HG03108 (cell line): ENCODE measurements around the gene HAPSTR1.
"Not testable (repeated sequence)": the region's sequence is repeated elsewhere in the genome, so short reads cannot be mapped to it uniquely, and the experiment has no call there.

Experiments used
- ATAC-seq: cut with Tn5 transposase; IDR thresholded peaks from one replicate; pipeline ENCODE4 v1.9.1; 2021; ENCODE audit warnings: moderate library complexity; ENCODE audit not compliant: unreplicated experiment

The HAPSTR1 gene, protein sequence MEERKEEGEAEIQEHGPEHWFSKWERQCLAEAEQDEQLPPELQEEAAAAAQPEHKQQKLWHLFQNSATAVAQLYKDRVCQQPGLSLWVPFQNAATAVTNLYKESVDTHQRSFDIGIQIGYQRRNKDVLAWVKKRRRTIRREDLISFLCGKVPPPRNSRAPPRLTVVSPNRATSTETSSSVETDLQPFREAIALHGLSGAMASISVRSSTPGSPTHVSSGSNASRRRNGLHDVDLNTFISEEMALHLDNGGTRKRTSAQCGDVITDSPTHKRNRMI

DNA sequence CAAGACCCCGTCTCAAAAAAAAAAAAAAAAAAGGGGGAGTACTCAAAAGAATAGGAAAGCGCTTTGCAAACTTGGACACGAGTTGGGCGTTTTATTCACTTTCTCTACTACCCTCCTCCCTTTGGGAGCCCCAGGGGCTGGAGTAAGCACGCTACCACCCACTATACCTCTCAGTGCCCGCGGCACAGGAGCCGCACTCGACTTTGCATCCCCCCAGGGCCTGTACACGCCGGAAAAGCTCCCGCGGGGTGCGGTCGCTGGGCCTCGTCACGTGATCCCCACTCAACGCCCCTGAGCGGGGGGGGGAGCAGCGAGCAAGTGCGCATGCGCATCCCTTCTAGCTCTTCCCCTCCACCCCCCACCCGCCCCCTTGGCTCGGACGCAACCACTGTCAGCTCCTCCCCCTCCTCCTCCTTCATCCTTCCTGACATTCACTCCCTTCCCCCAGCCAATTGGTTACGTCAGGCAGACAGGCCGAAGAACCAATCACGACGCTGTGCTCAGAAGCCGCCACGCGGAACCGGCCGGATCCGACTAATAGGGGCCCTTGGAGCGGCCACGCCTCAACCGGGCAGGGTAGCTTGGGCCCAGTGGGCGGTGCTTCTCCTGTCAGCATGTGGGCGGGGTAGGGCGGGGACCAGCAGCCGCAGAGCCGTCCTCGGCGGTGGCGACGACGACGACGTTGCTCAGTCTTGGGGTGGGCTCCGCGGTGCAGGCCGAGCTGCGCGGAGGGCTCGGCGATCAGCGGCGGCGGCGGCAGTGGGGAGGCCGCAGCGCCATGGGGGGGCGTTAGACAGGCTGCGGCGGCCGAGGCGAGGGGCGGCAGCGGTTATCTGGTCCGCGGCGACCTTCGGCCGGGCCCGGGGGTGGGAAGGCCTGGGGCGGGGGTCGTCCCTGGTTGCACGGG is at the start of gene HAPSTR1:
Gene HAPSTR1 (plus strand): TSS at position 685 of the 907 bp plus-strand sequence. CDS start 401 bp downstream, outside the sequence.
- peak; percentile 83 for ATAC-seq

DNA sequence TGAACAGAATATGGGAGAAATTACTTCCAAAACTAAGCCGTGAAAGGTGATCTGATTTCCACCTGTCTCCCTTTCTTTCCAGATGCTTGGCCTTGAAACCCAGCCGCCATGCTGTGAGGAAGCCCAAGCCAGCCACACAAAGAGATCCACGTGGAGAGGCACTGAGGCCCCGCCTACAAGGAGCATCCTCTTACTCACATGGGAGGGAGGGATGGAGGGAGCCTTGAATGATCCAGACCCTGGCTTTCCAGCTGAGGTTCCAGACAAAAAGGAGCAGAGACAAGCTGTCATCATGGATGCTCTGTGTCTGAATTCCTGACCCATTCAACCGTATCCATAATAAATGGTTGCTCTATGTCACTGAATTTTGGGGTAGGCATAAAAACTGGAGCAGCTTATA is 48.9 kb upstream of the HAPSTR1 start:
- no peak for ATAC-seq

DNA sequence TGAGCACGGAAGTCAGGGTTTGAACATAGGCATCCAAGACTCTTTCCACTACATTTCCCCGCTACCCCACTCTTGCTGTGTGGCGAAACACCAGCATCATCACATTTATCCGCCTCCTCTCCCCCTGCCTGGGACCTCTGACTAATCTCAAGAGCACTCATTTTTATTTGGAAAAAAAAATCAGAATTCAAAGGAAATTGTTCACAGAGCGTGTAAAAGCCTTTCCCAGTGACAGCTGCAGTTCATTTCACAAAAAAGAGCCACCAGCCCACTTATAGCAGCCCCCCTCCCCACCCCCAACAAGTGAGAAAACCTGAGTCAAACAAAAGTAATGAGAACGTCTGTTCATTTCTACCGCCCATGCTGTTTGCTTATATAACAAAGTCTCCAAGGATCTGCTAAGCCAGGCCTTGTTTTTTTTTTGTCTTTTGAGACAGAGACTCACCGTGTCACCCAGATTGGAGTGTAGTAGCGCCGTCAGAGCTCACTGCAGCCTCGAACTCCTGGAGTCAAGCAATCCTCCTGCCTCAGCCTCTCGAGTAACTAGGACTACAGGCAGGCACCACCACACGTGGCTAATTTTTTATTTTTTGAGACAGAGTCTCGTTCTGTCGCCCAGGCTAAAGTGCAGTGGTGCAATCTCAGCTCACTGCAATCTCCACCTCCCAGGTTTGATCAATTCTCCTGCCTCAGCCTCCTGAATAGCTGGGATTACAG is 48.3 kb upstream of the HAPSTR1 start:
- no peak for ATAC-seq

DNA sequence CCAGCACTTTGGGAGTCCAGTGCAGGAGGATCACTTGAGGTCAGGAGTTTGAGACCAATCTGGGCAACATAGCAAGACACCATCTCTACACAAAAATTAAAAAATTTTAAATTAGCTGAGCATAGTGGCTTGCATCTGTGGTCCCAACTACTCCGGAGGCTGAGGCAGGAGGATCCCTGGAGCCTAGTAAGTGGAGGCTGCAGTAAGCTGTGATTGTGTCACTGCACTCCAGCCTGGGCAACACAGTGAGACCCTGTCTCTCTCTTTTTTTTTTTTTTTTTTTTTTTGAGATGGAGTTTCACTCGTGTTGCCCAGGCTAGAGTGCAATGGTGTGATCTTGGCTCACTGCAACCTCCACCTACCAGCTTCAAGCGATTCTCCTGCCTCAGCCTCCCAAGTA is 45.9 kb upstream of the HAPSTR1 start:
- ATAC-seq, result not testable (repeated sequence)

DNA sequence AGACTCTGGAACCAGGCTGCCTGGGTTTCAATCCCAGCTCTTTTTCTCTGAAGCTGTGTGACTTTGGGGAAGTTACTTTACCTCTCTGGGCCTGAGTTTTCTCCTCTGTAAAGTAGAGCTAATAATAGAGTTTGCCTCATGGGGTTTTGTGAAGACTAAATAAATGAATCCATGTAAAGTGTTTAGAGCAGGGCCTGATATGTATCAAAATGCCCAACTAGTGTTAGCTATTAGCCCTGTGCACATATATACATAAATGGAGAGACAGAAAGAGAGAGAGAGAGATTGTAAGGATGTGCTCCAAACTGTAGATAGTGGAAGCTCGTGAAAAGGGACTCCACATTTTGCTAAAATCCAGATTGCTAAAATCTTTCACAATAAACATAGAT is 44.8 kb upstream of the HAPSTR1 start:
- no peak for ATAC-seq

DNA sequence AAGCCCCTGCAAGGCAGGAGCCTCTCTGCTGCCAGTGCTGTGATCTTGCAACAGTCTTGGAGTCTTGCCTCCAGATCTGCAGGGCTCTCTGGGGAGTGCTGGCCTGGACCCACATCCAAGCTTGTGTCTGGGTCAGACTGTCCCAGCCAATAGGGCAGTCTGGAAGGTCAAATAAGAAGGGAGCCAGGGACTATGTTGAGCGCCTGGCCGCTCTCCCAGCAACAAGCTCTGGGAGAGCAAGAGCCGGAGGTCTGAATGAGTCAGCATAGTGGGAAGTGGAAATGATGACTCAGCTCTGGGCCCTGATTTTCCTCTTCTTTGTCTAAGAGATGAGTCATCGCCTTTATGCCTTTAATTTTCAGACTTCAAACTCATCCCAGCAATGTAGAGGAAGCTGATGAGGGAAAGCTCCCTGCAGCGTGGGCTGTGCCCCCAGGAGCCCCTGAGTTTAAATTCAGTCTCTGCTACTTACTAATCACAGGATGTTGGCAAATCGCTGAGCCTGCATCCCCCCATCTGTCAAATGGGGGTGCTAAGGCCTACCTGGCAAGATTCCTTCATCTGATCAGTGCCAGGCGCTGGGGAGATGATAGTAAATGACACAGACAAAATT is 43.6 kb upstream of the HAPSTR1 start:
- peak; percentile 60 for ATAC-seq

DNA sequence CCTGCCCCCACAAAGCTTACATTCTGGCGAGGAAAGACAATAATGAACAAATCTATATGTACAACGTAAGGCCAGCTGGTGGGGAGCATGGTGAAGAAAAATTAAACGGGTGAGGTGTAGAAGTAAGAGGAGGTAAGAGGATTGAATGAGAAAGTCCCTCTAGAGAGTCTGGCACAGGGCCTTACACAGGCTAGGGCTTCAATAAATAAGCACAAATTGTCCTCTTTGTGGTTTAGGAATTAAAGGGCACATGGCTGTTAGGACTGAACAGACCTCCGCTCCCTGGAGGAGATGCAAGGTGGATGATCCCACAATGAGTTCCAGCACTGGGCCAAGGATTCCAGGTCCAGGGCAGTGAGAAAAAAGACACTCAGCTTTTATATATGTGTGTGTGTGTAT is 43.1 kb upstream of the HAPSTR1 start:
- no peak for ATAC-seq

DNA sequence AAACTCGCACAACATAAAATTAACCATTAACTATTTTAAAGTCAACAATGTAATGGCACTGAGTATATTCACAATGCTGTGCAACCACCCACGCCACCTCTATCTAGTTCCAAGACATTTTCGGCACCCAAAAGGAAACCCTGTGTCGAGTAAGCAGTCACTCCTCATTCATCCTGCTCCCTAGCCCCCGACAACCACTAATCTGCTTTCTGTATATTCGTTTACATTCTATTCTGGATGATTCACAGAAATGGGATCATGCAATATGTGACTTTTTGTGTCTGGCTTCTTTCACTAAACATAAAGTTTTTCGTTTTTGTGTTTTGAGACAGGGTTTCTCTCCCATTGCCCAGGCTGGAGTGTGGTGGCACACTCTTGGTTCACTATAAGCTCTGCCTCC is 42.2 kb upstream of the HAPSTR1 start:
- no peak for ATAC-seq

DNA sequence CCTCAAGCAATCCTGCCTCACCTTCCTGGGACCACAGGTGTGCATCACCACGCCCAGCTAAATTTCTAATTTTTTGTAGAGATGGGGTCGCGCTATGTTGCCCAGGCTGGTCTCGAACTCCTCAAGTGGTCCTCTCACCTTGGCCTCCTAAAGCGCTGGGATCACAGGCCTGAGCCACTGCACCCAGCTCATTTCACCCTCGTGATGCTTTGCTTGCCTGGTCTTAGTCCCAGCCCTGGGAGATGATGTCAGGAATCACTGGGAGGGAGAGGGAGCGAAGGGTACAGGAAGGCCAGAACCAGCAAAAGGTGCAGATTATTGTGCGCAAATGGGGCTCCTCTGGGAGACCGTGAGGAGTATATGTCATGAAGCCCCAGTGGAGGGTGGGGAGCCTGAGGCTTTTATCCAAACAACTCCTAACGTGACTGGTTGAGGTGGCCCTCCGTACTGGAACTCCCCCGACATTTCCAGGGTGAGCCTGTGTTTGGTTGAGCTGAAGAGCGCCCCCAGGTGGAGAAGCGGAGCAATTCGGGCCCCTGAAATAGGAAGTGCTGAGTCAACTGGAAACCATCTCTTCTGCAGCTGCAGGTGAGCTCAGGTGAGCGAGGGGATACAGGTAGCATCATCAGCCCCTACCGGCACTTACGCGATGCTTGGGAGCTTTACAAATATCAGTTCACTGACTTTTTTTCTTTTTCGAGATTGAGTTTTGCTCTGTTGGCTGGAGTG is 41.2 kb upstream of the HAPSTR1 start:
- ATAC-seq, result no peak

DNA sequence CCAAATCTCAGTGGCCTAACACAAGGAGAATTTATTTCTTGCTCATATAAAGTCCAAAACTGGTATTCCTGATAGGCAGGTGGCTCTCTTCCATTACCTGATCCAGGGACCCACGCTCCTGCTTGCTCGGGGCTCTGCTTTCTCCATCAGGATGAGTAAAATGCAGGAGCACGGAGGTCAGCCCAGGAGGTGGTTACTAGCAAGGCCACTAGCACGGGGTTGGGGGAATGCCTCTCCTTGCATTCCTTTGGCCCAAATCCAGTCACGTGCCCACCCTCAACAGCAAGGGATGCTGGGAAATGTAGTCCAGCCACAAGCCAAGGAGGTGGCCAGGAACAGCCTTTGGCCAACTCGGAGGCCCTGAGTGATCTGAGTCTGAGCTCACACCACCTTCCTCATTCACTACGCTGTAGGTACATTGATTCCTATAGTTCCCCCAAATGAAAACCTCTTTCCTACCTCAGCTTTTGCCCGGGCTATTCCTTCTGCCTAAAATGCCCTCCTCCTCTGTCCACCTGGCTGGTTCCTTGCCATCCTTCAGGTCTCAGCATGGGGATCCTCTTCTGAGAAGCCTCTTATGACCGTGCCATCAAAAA is 38.3 kb upstream of the HAPSTR1 start:
- no peak for ATAC-seq

DNA sequence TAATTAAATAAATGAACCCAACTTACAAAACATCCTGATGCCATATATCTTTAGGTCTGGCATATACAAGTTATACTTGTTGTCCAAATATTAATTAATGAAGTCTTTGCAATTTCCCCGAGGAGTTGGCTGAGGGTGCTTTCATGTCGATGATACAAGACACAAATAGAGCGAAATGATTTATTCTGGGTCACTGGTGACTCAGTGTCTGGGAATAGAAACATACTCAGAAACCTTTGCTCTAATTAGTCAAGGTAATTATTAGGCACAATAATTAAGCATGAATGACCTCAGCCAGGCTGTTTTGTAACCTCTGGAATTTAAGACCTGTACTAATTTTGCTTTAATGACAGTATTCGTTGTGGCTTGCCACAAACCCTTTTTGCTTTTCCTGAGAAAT is 37.0 kb upstream of the HAPSTR1 start:
- ATAC-seq, result no peak

DNA sequence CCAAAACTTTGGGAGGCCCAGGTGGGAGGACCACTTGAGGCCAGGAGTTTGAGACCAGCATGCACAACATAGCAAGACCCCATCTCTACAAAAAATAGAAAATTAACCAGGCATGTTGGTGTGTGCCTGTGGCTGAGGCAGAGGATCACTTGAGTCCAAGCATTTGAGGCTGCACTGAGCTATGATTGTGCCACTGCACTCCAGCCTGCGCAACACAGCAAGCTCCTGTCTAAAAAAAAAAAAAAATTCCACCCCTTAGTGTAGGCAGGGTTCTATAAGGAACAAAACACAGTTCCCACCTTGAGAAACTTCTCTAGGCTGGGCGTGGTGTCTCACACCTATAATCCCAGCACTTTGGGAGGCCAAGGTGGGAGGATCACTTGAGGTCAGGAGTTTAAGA is 36.3 kb upstream of the HAPSTR1 start:
- no peak for ATAC-seq

DNA sequence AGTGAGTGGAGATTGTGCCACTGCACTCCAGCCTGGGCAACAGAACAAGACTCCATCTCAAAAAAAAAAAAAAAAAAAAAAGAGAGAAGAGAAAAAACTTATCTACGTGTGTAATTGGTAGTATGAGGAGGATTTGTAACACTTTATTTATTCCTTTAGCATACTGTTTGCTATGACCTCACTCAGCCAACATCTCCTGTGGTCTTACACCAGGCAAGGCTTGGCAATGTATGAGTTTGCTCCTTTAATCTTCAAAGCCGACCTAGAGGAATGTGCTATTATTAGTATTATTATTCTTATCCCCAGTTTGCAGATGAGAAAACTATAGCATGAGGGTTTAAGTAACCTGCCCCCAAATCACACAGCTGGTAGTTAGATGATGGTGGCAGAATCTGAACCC is 35.8 kb upstream of the HAPSTR1 start:
- ATAC-seq, result no peak

DNA sequence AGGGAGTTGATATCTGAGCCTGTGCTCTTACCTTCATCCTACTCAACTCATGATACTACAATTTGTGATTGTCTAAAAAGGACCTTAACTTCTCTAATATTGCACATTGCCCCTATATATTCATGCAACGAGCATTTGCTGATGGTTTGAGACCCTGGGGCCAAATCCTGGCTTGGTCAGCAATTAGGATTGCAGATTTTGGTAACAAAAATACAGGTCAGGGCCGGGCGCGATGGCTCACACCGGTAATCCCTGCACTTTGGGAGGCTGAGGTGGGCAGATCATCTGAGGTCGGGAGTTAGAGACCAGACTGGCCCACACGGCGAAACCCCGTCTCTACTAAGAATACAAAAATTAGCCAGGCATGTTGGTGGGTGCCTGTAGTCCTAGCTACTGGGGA is 35.4 kb upstream of the HAPSTR1 start:
- no peak for ATAC-seq

DNA sequence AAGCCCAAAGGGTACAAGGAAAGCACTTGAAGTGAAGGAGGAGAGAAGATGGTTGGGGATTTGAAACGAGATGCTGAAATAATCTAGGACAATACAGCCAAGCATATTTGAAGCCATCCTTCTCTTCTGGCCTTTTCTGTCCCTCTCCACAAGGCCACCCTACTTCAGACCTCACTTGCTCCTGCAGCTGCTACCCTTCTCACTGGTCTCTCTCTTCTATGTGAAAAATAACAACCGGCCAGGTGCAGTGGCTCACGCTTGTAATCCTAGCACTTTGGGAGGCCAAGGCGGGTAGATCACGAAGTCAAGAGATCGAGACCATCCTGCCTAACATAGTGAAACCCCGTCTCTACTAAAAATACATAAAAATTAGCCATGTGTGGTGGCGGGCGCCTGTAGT is 33.2 kb upstream of the HAPSTR1 start:
- ATAC-seq, result no peak

DNA sequence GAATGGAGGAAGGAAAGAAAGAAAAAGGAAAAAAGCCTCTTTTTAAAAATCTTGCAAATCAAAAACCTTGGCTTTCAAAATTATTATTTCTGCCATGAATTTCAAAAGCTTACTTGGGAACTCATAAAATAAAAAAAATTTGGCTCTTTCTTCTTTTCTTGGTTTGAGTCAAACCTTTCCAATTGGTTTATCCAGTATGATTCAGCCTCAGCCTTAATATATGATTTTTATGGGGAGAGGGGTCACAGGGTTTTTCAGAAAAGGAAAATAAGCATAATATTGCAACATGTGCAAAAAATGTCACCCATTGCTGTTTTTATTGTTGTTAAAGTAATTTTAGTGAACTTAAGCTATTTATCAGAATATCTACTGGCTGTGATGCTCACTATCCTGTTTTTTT is 31.2 kb upstream of the HAPSTR1 start:
- no peak for ATAC-seq

DNA sequence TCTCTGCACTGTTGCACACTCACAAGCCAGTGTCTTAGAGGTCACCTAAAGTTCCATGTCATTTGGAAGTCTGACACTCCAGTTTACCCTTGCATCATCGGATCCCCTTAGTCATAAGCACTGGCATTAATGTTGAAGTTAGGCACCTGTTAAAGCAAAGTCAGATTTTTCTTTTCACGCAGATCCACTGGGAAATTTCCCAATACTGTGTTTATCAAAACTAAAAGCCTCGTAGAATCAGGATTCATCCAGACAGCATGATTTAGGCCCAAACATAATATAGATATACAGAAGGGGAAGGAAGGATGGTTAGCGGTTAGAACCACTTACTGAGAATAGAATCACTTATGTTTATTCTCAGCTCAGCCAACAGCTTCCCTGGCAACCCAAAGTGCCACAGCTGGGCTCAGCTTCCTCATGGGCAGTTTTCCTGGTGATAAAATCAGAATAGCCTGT is 30.1 kb upstream of the HAPSTR1 start:
- peak; percentile 67 for ATAC-seq

DNA sequence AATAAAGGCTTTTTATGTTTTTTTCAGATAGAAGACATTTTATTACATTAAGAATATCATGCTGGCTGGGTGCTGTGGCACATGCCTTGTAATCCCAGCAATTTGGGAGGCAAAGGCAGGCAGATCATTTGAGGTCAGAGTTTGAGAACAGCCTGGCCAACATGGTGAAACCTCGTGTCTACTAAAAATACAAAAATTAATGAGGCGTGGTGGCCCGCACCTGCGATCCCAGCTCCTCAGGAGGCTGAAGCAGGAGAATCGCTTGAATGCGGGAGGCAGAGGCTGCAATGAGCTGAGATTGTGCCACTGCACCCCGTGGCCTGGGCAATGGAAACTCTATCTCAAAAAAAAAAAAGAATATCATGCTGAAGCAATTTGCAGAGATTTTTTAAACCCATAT is 29.1 kb upstream of the HAPSTR1 start:
- no peak for ATAC-seq

DNA sequence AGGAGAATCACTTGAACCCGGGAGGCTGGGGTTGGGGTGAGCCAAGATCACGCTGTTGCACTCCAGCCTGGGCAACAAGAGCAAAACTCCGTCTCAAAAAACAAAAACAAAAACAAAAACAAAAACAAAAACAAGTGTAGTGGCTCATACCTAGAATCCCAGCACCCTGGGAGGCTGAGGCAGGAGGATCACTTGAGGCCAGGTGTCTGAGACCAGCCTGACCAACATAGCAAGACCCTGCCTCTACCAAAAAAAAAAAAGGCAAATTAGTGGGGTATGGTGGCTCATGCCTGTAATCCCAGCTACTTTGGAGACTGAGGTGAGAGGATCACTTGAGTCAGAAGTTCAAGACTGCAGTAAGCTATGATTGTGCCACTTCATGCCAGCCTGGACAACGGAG is 26.4 kb upstream of the HAPSTR1 start:
- ATAC-seq, result no peak

DNA sequence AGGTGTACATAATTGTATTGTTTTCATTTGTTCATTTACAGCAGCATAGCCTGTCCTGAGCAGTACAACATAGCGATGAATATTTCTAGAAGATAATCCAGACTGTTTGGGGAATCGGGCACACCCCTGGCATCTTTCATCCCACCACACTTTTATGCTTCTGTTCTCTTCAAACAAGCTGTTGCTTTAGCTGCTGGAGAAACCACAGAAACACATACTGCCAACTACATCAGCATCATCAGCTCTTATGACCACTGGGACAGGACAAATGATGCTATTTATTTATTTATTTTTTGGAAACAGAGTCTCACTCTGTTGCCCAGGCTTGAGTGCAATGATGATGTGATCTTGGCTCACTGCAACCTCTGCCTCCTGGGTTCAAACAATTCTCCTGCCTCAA is 22.6 kb upstream of the HAPSTR1 start:
- no peak for ATAC-seq
